Panc1 (cell line): Measurements from ENCODE around the gene GALNTL6. TPM values are rescaled to one million over a fixed set of nuclear protein-coding genes. Genes with fewer than 3 reads are reported as not detected.

Experiments used
- ATAC-seq: fragments of 200-7000 bp; cut with Tn5 transposase; 2 replicates; pipeline ENCODE4 v1.9.1; 2020; ENCODE audit warnings: mild to moderate bottlenecking, moderate library complexity
- BruUV-seq: library from RNA; stranded (reverse); fragments of 400-500 nt; replicated peaks from 2 replicates; lab custom pipeline; 2021; lab: Mats Ljungman, UMichigan
- CTCF ChIA-PET: fragments of 300-600 bp; sonication (Branson Sonifier 250); formaldehyde crosslinking; loops from one replicate; lab custom pipeline; 2022; ENCODE audit warnings: antibody characterized with exemption; lab: Charles Lee
- POLR2A ChIA-PET: fragments of 300-600 bp; sonication (Branson Sonifier 250); formaldehyde crosslinking; loops from one replicate; lab custom pipeline; 2022; ENCODE audit warnings: antibody characterized with exemption; lab: Charles Lee
- DNase-seq: peaks from one replicate; pipeline ENCODE4 v3.0.0-alpha.2; 2010; ENCODE audit warnings: low read depth, low spot score
- H3K27ac ChIP-seq: 2 replicates; pipeline ENCODE4 v1.5.1; 2011; ENCODE audit warnings: mild to moderate bottlenecking, low read length, inconsistent platforms
- H3K27me3 ChIP-seq: fragments of 200-500 bp; sonication (Bioruptor generic); 2 replicates; pipeline ENCODE4 v1.6.0; 2014; ENCODE audit warnings: low read length, inconsistent platforms; ENCODE audit not compliant: control insufficient read depth, insufficient read depth
- H3K36me3 ChIP-seq: fragments of 200-500 bp; sonication (Bioruptor generic); 2 replicates; pipeline ENCODE4 v1.5.1; 2014; ENCODE audit warnings: inconsistent platforms, mild to moderate bottlenecking, low read length, moderate library complexity; ENCODE audit not compliant: control insufficient read depth, insufficient read depth
- H3K4me1 ChIP-seq: 2 replicates; pipeline ENCODE4 v1.5.1; 2011; ENCODE audit warnings: inconsistent platforms, mild to moderate bottlenecking, low read length, moderate library complexity; ENCODE audit not compliant: control insufficient read depth, insufficient read depth
- H3K4me3 ChIP-seq, 2 experiments: 2 replicates each; pipeline ENCODE4 v1.5.1; 2011 to 2012; ENCODE audit warnings: low read depth in 2 of 2, low read length in 2 of 2, mild to moderate bottlenecking in 2 of 2, inconsistent platforms in 1 of 2, moderate library complexity in 1 of 2
- H3K9me3 ChIP-seq: fragments of 200-500 bp; sonication (Bioruptor generic); 2 replicates; pipeline ENCODE4 v1.5.1; 2014; ENCODE audit warnings: low read depth, mild to moderate bottlenecking, inconsistent platforms, low read length, moderate library complexity; ENCODE audit not compliant: control insufficient read depth, insufficient read depth
- CTCF ChIP-seq: fragments of 450-650 bp; IDR thresholded peaks from 2 replicates; pipeline ENCODE4 v1.5.1; 2017; ENCODE audit warnings: mild to moderate bottlenecking
- POLR2AphosphoS5 ChIP-seq: IDR thresholded peaks from 2 replicates; pipeline ENCODE4 v1.6.1; 2012; ENCODE audit warnings: mild to moderate bottlenecking, low read depth, low read length, moderate library complexity
- REST ChIP-seq, 2 experiments: IDR thresholded peaks; 2 replicates each; pipeline ENCODE4 v1.6.1; 2011 to 2012; ENCODE audit warnings: low read depth in 2 of 2, control low read depth in 1 of 2, low read length in 1 of 2, mild to moderate bottlenecking in 1 of 2, moderate library complexity in 1 of 2; ENCODE audit not compliant: insufficient read depth in 1 of 2
- SIN3A ChIP-seq: IDR thresholded peaks from 2 replicates; pipeline ENCODE4 v1.6.1; 2012; ENCODE audit warnings: low read depth, mild to moderate bottlenecking, low read length, moderate library complexity, borderline replicate concordance; ENCODE audit not compliant: insufficient read depth
- TCF7L2 ChIP-seq: IDR thresholded peaks from 2 replicates; pipeline ENCODE4 v1.6.1; 2011; ENCODE audit warnings: mild to moderate bottlenecking, low read depth, low read length, inconsistent platforms
- in situ Hi-C: cut with HindIII; loops from 2 replicates; pipeline ENCODE4 v1.10.0; 2016; ENCODE audit warnings: low sequenced_read_pairs, low pct_unique_long_range_greater_than_20kb
- intact Hi-C: fragments of 100-400 bp; cut with micrococcal nuclease; formaldehyde crosslinking; loops from one replicate; pipeline ENCODE4 v1.10.0; 2022; ENCODE audit not compliant: unreplicated experiment
- total RNA-seq: library from RNA; stranded (reverse); gene quantifications from one replicate; pipeline ENCODE4 v1.2.1, GENCODE V29; 2021; ENCODE audit not compliant: unreplicated experiment

Gene GALNTL6
- total RNA-seq, 1 experiment from 2014 or later, result not detected

- ATAC-seq (no peak), DNase-seq (no peak)
- BruUV-seq, result no TSS peak
- H3K4me3 ChIP-seq, result no peak overlapping the region
- H3K9me3 ChIP-seq, result no peaks in the 10 kb centered on the region
- in situ Hi-C loops (no loop called here), intact Hi-C loops (no loop called here)
- TF ChIP-seq CTCF, result no peak
- no peak for TF ChIP-seq SIN3A
- TF ChIP-seq REST (IDR thresholded peaks at IDR 0.05; ENCODE audit: insufficient read depth in 1 of 2, low read depth in 2 of 2, low read length in 1 of 2), result no peak
- no peak for TF ChIP-seq TCF7L2
- no peak for TF ChIP-seq POLR2AphosphoS5
- POLR2A ChIA-PET, result no interaction called here
- no peaks in the 10 kb centered on the region for H3K27me3 ChIP-seq
- no peaks in the 10 kb centered on the region for H3K36me3 ChIP-seq
- CTCF ChIA-PET, result no interaction called here
- H3K27ac ChIP-seq, result no peak overlapping the region
- no peaks in the 10 kb centered on the region for H3K4me1 ChIP-seq
Measured at GRCh38 chr4:172630280-172630679, 817.1 kb downstream of the GALNTL6 start.

GRCh38 chr4:172631832-172632231 is 818.6 kb downstream of the GALNTL6 start:
- CTCF ChIA-PET, result no interaction called here
- intact Hi-C loops (no loop called here), in situ Hi-C loops (no loop called here)
- no peak for TF ChIP-seq POLR2AphosphoS5
- Histone ChIP-seq H3K9me3 (no peaks in the 10 kb centered on the region), H3K36me3 (no peaks in the 10 kb centered on the region), H3K27ac (no peak overlapping the region), H3K4me1 (no peaks in the 10 kb centered on the region), H3K27me3 (no peaks in the 10 kb centered on the region), H3K4me3 (no peak overlapping the region)
- POLR2A ChIA-PET, result no interaction called here
- no TSS peak for BruUV-seq
- no peak for DNase-seq
- no peak for ATAC-seq

- POLR2A ChIA-PET, result no interaction called here
- in situ Hi-C loops (no loop called here), intact Hi-C loops (no loop called here)
- no peak for DNase-seq
- no TSS peak for BruUV-seq
- Histone ChIP-seq H3K27me3 (no peaks in the 10 kb centered on the region), H3K4me3 (no peak overlapping the region), H3K9me3 (no peaks in the 10 kb centered on the region), H3K4me1 (no peaks in the 10 kb centered on the region), H3K27ac (no peak overlapping the region), H3K36me3 (no peaks in the 10 kb centered on the region)
- no peak for ATAC-seq
- TF ChIP-seq REST (IDR thresholded peaks at IDR 0.05; ENCODE audit: insufficient read depth in 1 of 2, low read depth in 2 of 2, low read length in 1 of 2), result no peak
- no peak for TF ChIP-seq SIN3A
- no peak for TF ChIP-seq TCF7L2
- no peak for TF ChIP-seq CTCF
- CTCF ChIA-PET, result no interaction called here
Measured at GRCh38 chr4:172648471-172648870, 835.3 kb downstream of the GALNTL6 start.
